ENCODE data around the gene GPX4.
A peak's percentile ranks its signal among the peaks of the same experiment; 100 is the strongest.

Gene GPX4

GRCh38 chr19:1085676-1086442 is 17.9 kb upstream of the GPX4 start:
- no peak for FAIRE-seq

- no peak for FAIRE-seq
Measured at GRCh38 chr19:1086613-1087012, 17.2 kb upstream of the GPX4 start.

- FAIRE-seq = no peak
Measured at GRCh38 chr19:1087813-1088415, 15.9 kb upstream of the GPX4 start.

- no peak for FAIRE-seq
Measured at GRCh38 chr19:1088416-1089010, 15.3 kb upstream of the GPX4 start.

- FAIRE-seq = no peak
Measured at GRCh38 chr19:1089126-1089771, 14.5 kb upstream of the GPX4 start.

GRCh38 chr19:1089891-1090290 is 13.9 kb upstream of the GPX4 start:
- FAIRE-seq = no peak

- no peak for FAIRE-seq
Measured at GRCh38 chr19:1090731-1091543, 12.9 kb upstream of the GPX4 start.

GRCh38 chr19:1091544-1092175 is 12.1 kb upstream of the GPX4 start:
- FAIRE-seq = no peak

- no peak for FAIRE-seq
Measured at GRCh38 chr19:1093330-1093729, 10.5 kb upstream of the GPX4 start.

GRCh38 chr19:1093811-1094553 is 9.8 kb upstream of the GPX4 start:
- no peak for FAIRE-seq

- FAIRE-seq = no peak
Measured at GRCh38 chr19:1094655-1094977, 9.2 kb upstream of the GPX4 start.

- peak; percentile 93 for FAIRE-seq
Measured at GRCh38 chr19:1094978-1095701, 8.7 kb upstream of the GPX4 start, which contains the start of gene POLR2E. Gene POLR2E, minus strand, starts transcription at chr19:1095375. Its CDS starts 60 bp downstream, at chr19:1095315.

- no peak for FAIRE-seq
Measured at GRCh38 chr19:1097810-1098176, 6.0 kb upstream of the GPX4 start.

GRCh38 chr19:1098177-1099051 is 5.4 kb upstream of the GPX4 start:
- FAIRE-seq = no peak

GRCh38 chr19:1101337-1101698 is 2.5 kb upstream of the GPX4 start:
- FAIRE-seq = no peak

- FAIRE-seq = no peak
Measured at GRCh38 chr19:1102407-1103131, 1.2 kb upstream of the GPX4 start.

GRCh38 chr19:1103132-1103707 is 574 bp upstream of the GPX4 start:
- FAIRE-seq = no peak

- FAIRE-seq = no peak
Measured at GRCh38 chr19:1104311-1105007, 665 bp downstream of the GPX4 start.

Data from endometrium (tissue), 2 donors.